Stimulated activated CD8-positive, alpha-beta memory T cell treated with anti-CD3 and anti-CD28 coated beads, Interleukin-12 subunit alpha, Interleukin-12 subunit beta, amount 100 ng/mL, for 24 hours (primary cell): ENCODE measurements around the gene KHDRBS1.
"Not testable (repeated sequence)": the region's sequence is repeated elsewhere in the genome, so short reads cannot be mapped to it uniquely, and the experiment has no call there.

Experiments used
- DNase-seq: peaks from one replicate; pipeline ENCODE4 v3.0.0-alpha.2; 2020; ENCODE audit errors: extremely low read depth

KHDRBS1 gene, protein sequence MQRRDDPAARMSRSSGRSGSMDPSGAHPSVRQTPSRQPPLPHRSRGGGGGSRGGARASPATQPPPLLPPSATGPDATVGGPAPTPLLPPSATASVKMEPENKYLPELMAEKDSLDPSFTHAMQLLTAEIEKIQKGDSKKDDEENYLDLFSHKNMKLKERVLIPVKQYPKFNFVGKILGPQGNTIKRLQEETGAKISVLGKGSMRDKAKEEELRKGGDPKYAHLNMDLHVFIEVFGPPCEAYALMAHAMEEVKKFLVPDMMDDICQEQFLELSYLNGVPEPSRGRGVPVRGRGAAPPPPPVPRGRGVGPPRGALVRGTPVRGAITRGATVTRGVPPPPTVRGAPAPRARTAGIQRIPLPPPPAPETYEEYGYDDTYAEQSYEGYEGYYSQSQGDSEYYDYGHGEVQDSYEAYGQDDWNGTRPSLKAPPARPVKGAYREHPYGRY

DNA sequence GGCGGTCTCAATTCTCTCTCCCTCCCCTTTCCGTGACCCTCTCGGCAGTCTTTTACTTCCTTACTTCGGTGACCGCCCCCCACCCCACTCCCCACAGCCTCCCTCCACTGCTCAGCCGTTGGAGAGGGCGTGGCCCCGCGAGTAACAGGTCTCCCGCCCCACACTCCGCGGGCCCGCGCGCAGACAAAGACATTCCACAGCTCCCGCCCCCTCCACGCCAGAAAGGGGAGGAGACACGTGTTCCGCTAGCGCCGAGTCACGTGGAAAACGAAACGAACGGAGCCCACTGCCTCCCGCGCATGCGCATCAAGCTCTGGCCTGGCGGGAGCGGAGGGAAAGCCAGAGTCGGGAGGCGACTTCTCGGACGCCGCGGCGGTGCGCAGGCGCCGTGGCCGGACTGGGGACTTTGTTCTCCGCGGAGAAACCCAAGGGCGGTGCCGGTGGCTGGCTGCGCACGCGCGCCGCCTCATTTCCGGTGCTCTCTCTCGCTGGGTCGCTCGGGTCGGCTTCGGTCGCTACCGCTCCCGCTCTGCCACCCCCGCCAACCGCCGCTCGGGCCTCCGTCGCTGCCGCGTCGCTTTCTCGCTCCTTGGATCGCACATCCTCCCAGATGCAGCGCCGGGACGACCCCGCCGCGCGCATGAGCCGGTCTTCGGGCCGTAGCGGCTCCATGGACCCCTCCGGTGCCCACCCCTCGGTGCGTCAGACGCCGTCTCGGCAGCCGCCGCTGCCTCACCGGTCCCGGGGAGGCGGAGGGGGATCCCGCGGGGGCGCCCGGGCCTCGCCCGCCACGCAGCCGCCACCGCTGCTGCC lies at the start of gene KHDRBS1:
KHDRBS1 (plus strand) TSS at position 483 of the 813 bp plus-strand sequence; CDS start at position 611, 128 bp downstream.
- peak; percentile 94 for DNase-seq

DNA sequence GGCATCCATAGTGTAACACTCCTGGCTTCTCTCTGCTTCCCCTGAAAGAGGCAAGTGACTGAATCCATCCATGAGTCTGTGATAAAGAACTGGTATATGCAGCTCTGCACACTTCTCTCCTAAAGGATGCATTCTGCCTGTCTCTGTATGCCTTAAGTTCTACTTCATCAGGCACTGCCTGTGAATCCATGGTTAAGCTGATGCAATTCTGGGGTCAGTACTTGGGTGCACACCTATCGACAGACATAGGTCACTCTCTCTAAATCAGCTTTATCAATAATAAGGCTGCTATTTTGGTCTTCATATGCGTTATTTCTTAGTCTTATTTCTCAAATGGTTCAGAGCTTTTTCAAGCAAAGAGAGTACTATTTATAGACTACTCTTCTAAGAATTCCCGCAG lies 42.8 kb upstream of the KHDRBS1 start:
- DNase-seq, result no peak

DNA sequence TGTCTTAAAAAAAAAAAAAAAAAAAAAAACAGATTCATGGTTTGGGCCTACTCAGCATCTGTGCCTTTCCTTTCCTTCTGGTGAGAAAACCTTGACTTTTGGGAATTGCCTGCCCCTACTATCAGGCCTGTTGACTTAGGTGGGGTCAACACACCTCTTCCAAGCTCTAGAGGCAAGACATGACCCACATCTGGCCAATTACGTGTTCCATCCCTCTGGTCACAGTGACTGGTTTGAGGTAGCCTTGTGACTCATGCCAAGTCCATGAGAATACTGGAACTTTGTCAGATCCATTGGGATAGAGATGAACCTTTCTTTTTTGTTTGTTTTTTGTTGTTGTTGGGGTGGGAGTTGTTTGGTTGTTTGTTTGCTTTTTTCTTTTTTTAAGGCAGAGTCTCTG lies 37.3 kb upstream of the KHDRBS1 start:
- DNase-seq, result no peak

DNA sequence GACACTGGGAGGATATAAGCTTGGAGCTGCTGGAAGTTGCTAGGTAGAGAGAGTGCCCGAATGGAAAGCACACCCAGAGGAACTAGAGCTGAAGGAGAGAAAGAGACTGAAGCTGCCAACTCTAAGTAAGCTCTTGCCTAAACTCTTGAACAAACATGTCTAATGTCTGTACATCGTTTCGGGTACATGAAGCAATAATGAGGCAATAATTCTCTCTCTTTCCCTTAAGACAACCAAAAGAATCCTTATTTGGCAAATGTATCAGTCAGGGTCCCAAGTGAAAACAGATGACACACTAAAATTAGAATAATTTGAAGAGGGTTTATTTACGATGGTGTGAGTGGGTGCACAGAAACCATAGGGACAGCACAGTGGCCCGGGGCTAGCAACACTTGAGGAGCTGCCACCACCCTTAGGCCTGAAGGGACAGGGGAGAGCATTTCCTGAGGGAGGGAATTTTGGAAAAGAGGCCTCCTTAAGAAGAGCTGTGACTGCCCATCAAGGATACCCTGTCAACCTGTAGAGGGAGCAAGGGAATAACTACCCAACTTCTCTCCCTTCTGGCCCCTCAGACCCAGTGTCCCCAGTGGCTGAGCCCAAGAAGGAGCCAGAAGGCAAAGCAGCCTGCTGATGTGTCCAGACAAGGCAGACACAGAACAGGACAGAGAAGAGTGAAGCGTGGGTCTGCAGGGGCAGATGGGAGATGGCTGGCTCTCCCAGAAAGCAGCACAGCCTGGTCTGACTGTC lies 36.1 kb upstream of the KHDRBS1 start:
- no peak for DNase-seq

DNA sequence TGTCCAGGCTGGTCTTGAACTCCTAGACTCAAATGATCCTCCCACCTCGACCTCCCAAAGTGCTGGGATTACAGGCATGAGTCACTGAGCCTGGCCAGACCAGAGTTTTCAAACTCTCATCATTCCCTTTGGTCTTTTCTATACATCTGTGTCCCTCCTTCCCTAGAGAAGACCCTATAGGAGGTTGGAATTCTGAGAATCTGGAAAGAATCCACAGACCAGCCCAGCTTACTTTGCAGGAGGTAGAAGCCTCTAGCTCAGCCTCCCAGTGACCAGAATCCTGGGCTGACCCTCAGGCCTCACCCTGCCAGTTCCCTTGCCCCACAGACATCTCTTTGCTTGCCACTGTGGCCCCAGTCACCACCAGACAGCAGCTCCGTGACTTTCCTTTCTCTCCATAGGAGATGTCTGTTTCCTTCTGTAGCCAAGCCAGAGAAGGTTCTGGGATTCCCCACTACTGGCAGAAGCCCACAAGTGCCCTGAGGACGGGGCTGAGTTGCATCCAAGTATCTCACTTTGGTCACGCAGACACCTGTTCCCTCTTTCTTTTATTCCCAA lies 34.7 kb upstream of the KHDRBS1 start:
- no peak for DNase-seq

DNA sequence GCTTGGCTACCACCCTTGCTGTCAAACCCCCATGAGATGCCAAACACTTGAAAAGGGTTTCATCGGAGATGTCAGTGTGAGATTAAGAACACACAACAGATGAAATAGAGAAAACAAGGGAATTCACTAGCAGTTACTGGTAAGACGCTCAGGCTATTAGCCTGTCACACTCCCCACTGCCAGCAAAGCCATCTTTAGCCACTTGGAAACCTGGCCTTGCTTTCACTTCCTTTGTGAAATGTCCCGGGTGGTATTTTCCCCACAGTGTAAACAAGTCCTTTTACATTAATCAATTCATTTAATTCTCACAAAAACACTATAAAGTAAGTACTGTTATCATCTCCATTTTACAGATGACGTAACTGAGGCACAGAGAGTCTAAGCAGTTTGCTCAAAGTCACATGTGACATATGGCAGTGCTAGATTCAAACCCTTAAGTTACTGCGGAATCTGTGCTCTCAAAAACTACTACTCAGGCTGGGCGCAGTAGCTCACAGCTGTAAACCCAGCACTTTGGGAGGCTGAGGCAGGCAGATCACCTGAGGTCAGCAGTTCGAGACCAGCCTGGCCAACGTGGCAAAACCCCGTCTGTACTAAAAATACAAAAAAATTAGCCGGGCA lies 32.7 kb upstream of the KHDRBS1 start:
- DNase-seq, result no peak

DNA sequence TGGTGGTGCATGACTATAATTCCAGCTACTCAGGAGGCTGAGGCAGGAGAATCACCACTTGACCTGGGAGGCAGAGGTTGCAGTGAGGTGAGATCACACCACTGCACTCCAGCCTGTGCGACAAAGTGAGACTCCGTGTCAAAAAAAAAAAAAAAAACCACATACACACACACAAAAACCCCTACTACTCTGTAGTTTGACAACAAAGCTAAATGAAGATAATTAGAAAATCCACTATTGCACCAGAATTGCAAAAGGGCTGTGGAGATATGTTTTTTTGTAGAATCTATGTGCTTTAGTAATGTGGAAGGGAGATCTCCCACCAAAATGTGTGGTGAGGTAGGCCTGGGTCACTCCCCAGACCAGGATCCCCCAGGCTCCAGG lies 32.2 kb upstream of the KHDRBS1 start:
- DNase-seq, result no peak

DNA sequence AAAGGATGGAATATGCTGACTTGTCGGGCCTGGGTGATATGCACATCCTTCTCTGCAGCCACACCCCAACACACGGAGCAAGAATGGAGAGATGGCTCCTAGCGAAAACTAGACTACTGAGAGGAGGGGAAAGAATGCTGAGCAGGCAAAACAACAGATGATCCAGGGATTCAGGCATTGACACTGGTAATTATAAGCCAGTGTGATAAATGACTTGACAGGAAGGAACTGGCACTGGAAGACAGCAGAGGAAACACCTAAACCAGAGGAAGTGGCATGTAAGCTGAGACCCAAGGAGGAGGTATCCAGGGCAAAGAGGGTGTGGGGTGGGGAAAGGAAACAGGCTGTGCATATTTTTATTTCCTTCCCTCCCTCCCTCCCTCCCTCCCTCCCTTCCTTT lies 31.7 kb upstream of the KHDRBS1 start:
- DNase-seq, result no peak

DNA sequence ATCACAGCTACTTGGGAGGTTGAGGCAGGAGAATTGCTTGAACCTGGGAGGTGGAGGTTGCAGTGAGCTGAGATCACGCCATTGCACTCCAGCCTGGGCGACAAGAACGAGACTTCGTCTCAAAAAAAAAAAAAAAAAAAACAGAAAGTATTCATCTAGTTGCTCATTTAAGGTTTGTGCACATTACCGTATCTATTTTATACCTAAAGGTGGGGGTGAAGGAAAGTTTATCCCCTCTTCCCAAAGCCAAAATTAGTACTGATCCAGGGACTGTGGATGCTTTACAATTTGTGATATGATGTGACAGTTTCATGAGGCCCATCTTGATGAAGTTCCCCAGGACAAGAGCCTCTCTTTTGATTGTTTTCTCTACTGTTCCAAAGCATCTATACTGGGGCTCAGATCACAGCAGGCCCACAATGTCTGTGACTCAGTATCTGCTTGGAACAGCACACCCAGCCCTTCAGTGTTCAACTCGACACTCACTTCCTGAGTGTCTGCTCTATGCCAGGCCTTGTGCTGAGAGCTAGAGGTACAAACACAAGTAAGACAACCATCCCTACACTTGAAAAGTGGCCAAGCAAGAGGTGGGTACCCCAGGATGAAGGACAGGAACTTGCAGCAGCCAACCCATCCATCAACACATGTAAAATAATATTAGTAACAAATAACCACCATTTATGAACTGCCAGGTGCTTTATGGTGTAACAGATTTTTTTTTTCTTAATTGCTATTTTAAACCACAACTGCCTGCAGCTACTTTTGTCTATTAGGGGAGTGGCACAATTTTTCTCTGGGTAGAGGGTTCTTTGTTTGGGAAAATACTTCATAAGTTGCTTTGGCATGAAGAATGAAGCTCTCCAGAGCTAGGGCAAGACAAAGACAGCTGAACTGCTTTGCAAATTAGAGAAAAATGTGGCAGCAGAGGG lies 29.0 kb upstream of the KHDRBS1 start:
- DNase-seq, result no peak

DNA sequence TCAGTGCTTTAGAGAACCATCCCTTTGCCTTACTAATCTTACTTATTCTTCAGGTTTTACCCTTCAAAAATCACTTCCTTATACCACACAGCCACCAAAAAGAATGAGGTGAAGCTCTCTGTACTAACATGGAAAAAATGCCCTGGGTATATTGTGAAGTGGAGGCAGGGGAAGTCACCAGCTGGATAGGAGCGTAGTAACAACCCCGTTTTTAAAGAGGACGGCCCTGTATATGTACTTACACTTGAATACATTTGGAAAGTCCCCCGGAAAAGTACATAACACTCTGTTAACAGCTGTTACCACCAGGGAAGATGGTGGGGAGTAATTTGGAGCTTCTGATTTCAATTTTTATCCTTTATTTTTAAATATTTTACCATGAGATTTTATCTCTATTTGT lies 28.2 kb upstream of the KHDRBS1 start:
- no peak for DNase-seq

DNA sequence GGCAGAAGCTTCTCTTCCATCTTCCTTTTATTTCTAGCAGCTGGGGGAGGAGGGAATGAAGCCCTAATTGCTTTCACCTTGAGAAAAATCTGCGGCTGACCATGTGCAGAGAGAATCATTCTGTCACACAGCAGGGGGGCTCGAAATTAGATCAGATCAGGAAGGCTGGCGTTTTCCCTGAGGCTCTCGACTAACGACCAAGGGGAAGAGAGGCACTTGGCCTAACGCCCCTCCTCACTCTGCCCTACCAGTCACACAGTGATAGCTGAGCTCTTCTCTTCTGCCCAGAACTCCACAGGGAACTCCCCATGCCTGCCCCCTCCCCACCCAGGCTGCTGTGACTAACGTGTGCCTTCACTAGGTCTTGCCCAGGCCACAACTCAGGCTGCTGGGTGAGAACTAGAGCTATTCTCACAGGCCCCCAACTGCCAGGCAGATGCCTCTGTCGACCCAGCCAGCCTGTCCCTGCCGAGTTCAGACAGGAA lies 26.5 kb upstream of the KHDRBS1 start:
- no peak for DNase-seq

DNA sequence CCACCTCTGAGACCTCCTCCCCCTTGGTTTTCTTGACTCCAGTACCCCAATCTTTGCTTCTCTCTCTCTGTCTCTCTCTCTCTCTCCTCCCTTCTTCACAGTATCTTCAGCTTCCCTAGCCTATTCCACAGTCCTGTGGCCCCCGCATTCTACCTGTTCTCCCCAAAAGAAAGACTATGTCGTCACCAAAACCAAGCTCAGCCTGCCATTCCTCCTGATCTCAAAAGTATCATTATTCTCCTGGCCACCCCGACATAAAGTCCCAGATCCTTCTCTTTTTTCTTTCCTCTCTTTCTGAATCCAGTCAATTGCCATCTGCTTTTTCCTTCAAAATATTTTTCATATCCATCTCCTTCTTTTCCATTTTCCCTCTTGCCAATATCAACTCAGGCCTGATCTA lies 23.7 kb upstream of the KHDRBS1 start:
- no peak for DNase-seq

DNA sequence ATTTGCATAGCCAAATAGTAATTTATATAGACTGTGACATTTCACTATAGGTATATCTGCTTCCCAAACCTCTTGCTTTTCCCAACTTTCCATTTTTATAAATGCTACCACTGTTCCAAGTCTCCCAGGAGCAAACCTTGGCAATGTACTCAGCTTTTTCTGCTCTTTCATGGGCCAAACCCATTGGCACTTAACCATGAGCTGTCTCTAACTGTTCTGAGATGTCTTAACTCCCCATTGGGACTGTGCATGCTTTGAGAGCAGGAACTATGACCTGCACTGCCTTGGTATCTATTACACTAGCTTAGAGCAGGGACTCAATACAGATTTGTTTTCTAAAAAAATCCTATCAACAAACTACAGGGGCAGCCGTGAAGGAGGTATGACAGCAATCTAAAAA lies 22.5 kb upstream of the KHDRBS1 start:
- DNase-seq, result no peak

DNA sequence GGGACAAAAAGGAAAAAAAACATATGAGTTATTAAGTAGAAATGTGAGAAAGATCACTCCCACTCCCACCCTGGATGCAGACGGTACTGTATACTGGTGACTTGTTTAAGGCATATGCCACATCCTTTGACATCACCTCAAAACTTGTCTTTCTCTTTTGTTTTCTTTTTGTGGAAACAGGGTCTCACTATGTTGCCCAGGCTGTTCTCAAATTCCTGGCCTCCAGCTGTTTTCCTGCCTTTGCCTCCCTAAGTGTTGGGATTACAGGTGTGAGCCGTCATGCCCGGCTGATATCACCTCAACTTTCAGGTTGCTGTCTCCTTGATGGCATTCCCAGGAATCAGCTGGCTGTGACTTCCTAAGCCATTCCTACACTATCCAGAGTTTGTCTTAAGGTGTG lies 18.4 kb upstream of the KHDRBS1 start:
- no peak for DNase-seq

DNA sequence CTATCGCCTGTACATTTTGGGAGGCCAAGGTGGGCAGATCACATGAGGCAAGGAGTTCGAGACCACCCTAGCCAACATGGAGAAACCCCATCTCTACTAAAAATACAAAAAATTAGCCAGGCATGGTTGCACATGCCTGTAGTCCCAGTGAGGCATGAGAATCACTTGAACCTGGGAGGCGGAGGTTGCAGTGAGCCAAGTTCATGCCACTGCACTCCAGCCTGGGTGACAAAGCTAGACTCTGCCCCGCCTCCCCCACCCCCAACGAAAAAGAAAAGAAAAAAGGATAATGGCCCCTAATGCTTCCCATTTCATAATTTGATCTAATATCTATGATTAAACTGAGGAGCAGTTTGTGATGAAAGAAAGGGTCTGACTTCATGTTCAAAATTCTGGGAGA lies 17.5 kb upstream of the KHDRBS1 start:
- DNase-seq, result not testable (repeated sequence)

DNA sequence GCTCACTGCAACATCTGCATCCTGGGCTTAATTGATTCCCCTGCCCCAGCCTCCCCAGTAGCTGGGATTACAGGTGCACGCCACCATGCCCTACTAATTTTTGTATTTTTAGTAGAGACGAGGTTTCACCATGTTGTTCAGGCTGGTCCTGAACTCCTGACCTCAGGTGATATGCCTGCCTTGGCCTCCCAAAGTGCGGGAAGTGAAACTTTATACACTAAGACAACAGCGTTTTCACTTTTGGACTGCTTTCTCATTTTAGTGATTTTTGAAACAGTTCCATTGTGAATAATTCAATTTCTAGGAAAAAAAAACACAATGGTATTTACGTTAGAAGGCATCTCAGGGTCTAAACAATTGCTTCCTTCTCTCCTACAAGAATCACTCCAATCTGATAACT lies 11.8 kb upstream of the KHDRBS1 start:
- DNase-seq, result no peak

DNA sequence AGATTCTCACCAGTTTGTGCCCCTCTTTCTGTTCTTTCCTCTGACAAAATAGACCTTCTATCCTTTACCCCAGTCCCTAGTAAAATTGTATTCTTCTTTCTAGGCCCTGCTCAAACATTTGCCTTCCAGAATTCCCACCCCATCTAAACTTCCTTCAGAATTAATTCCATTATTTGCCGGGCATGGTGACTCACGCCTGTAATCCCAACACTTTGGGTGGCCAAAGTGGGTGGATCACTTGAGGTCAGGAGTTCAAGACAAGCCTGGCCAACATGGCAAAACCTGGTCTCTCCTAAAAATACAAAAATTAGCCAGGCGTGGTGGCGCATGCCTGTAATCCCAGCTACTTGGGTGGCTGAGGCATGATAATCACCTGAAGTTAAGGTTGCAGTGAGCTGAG lies 11.4 kb upstream of the KHDRBS1 start:
- DNase-seq, result not testable (repeated sequence)

DNA sequence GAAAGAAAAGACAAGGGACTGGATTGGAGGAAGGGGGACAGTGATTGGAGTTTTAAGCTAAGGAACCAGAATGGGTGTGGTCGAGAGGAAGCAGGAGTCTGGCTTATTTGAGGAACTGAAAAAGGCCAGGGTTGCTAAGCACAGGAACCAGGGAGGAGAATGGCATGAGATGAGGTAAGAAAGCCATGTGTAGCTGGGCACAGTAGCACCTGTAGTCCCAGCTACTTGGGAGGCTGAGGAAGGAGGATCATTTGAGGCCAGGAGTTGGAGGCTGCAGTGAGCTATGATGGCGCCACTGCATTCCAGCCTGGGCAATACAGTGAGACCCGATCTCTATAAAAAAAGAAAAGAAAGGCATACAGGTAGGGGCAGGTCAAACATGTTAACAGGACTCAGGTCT lies 8.1 kb upstream of the KHDRBS1 start:
- DNase-seq, result no peak

DNA sequence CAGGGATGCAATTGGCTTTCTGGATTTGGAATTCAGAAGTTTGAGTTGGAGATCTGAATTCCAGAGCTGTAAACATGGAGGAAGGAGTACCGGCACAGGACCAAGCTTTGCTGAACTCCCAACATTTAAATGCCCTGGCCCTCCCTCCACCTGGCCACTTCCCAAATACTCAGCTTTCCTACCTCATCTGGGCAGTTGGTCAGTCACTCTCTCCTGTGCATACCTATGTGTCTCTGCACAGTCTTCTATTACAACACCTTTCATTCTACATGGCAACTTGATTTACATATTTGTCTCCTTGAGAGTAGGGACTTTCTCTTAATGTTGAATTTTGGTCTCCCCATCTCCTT lies 6.1 kb upstream of the KHDRBS1 start:
- no peak for DNase-seq

DNA sequence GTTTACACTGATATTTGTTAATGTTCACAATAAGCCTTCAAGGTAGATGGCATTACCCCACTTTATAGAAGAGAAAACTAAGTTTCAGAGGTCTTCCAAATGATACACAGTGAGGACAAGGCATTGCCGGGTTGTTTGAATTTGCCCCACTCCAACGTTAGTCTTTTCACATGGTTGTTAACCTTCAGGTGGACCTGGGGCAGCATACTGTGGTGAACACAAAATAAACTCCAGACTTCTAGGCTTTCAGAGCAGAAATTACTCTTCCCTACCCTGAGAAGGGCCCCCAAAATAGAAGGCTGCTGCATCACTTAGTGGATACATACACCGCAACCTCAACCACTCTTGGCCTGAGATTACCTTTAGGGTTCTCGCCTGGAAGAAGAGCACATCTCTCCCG lies 3.4 kb upstream of the KHDRBS1 start:
- DNase-seq, result no peak
